Loucy (cell line): ENCODE results near the gene ARHGEF17.

Source experiments
- H2AFZ ChIP-seq: fragments of 200-600 bp; sonication (generic); 2 replicates; pipeline ENCODE4 v1.6.0; 2016; ENCODE audit warnings: antibody characterized with exemption, mild to moderate bottlenecking, low read length, moderate library complexity
- H3F3A ChIP-seq: fragments of 200-600 bp; 2 replicates; pipeline ENCODE4 v1.6.0; 2016; ENCODE audit warnings: antibody characterized with exemption, low read depth, mild to moderate bottlenecking
- H3K27me3 ChIP-seq: fragments of 200-600 bp; sonication (generic); 2 replicates; pipeline ENCODE4 v1.6.1; 2014; ENCODE audit warnings: low read length, mild to moderate bottlenecking; ENCODE audit not compliant: insufficient read depth, poor library complexity, severe bottlenecking
- H3K36me3 ChIP-seq: fragments of 200-600 bp; sonication (generic); 2 replicates; pipeline ENCODE4 v1.6.1; 2016; ENCODE audit warnings: low read length; ENCODE audit not compliant: insufficient read depth
- H3K4me1 ChIP-seq: fragments of 200-600 bp; sonication (generic); 2 replicates; pipeline ENCODE4 v1.5.1; 2014; ENCODE audit warnings: low read length, mild to moderate bottlenecking; ENCODE audit not compliant: insufficient read depth, poor library complexity, severe bottlenecking
- H3K4me2 ChIP-seq: fragments of 200-600 bp; sonication (generic); 2 replicates; pipeline ENCODE4 v1.6.0; 2014; ENCODE audit warnings: antibody characterized with exemption, low read length, low read depth, mild to moderate bottlenecking; ENCODE audit not compliant: poor library complexity, severe bottlenecking
- H3K4me3 ChIP-seq: fragments of 200-600 bp; sonication (generic); 2 replicates; pipeline ENCODE4 v1.5.1; 2014; ENCODE audit warnings: low read length, mild to moderate bottlenecking, mixed read lengths; ENCODE audit not compliant: poor library complexity, severe bottlenecking
- H3K79me2 ChIP-seq: fragments of 200-600 bp; sonication (generic); 2 replicates; pipeline ENCODE4 v1.6.1; 2014; ENCODE audit warnings: low read length; ENCODE audit not compliant: insufficient read depth
- H3K9ac ChIP-seq: fragments of 200-600 bp; sonication (generic); 2 replicates; pipeline ENCODE4 v1.6.0; 2014; ENCODE audit warnings: mild to moderate bottlenecking, low read depth, low read length, moderate library complexity; ENCODE audit not compliant: poor library complexity, severe bottlenecking
- H3K9me2 ChIP-seq: fragments of 200-600 bp; sonication (generic); replicated peaks from 2 replicates; pipeline ENCODE4 v1.6.1; 2016; ENCODE audit warnings: low read depth, low read length, mixed read lengths
- H3K9me3 ChIP-seq: fragments of 200-600 bp; sonication (generic); 2 replicates; pipeline ENCODE4 v1.6.1; 2014; ENCODE audit warnings: mild to moderate bottlenecking, antibody characterized with exemption, low read length, low read depth; ENCODE audit not compliant: insufficient read depth
- H4K20me1 ChIP-seq: fragments of 200-600 bp; sonication (generic); 2 replicates; pipeline ENCODE4 v1.6.0; 2014; ENCODE audit warnings: antibody characterized with exemption, low read length, mild to moderate bottlenecking; ENCODE audit not compliant: insufficient read depth, poor library complexity, severe bottlenecking
- CTCF ChIP-seq: fragments of 200-600 bp; sonication (generic); conservative IDR thresholded peaks from 2 replicates; pipeline ENCODE4 v1.5.1; 2014; ENCODE audit warnings: mild to moderate bottlenecking, antibody characterized with exemption, low read length
- EZH2phosphoT487 ChIP-seq: fragments of 200-600 bp; IDR thresholded peaks from 2 replicates; pipeline ENCODE4 v1.6.1; 2018; ENCODE audit warnings: antibody characterized with exemption, mild to moderate bottlenecking, moderate library complexity, borderline replicate concordance

ARHGEF17 gene

GRCh38 chr11:73314117-73314961 is 6.3 kb downstream of the ARHGEF17 start:
- H3K36me3 ChIP-seq = no peaks in the 10 kb centered on the region
- H3K27me3 ChIP-seq = no peaks in the 10 kb centered on the region
- no peaks in the 10 kb centered on the region for H3K9me3 ChIP-seq
- peak overlapping the region; percentile 39 for H3K4me3 ChIP-seq
- H2AFZ ChIP-seq = no peak overlapping the region
- H3K4me1 ChIP-seq = peaks cover 65% of the 10 kb centered on the region
- no peak for TF ChIP-seq CTCF
- TF ChIP-seq EZH2phosphoT487 = no peak
- peaks cover 10% of the 10 kb centered on the region; the same call in 1 of the 2 replicates for H3K79me2 ChIP-seq
- peak overlapping the region; percentile 70 for H3K9ac ChIP-seq
- H3K4me2 ChIP-seq = peak overlapping the region; percentile 68
- H4K20me1 ChIP-seq = no peaks in the 10 kb centered on the region
- H3K9me2 ChIP-seq = no peaks in the 10 kb centered on the region
- H3F3A ChIP-seq = 0 out of 2 replicates have a peak, but pooled peaks cover 8% of the 10 kb centered on the region

GRCh38 chr11:73315293-73316020 is 7.4 kb downstream of the ARHGEF17 start:
- H3K4me2 ChIP-seq = peak overlapping the region; percentile 68
- H3K9me2 ChIP-seq = no peaks in the 10 kb centered on the region
- peaks cover 65% of the 10 kb centered on the region for H3K4me1 ChIP-seq
- H3K9me3 ChIP-seq = no peaks in the 10 kb centered on the region
- H4K20me1 ChIP-seq = no peaks in the 10 kb centered on the region
- no peaks in the 10 kb centered on the region for H3K27me3 ChIP-seq
- H2AFZ ChIP-seq = no peak overlapping the region
- TF ChIP-seq EZH2phosphoT487 (no peak), CTCF (no peak)
- peak overlapping the region; percentile 70 for H3K9ac ChIP-seq
- H3K36me3 ChIP-seq = no peaks in the 10 kb centered on the region
- peaks cover 10% of the 10 kb centered on the region; the same call in 1 of the 2 replicates for H3K79me2 ChIP-seq
- H3F3A ChIP-seq = 0 out of 2 replicates have a peak, but pooled peaks cover 8% of the 10 kb centered on the region
- H3K4me3 ChIP-seq = peak overlapping the region; percentile 39

DNA sequence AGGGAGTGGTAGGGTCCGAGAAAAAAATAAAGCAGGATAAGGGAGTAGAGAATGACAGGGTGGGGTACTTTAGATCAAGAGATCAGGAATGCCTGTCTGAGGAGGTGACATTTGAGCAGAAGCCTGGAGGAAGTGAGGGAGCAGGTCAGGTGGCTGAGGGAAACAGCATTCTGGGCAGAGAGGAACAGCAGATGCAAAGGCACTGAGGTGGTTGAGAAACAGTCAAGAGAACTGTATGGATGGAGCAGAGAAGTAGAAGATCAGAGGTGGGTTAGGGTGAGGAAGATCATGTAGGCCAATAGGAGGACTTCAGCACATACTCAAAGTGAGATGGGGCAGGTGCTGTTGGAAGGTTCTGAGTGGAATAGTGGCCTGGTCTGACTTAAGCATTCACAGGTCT is 8.3 kb downstream of the ARHGEF17 start:
- peak overlapping the region; percentile 70 for H3K9ac ChIP-seq
- no peaks in the 10 kb centered on the region for H3K9me3 ChIP-seq
- H3K4me2 ChIP-seq = peak overlapping the region; percentile 21

More for the DNA sequence above, 8.3 kb downstream of the ARHGEF17 start:
- Histone ChIP-seq H3K4me1 (peaks cover 73% of the 10 kb centered on the region), H3K9me2 (no peaks in the 10 kb centered on the region), H2AFZ (no peak overlapping the region), H3K79me2 (peaks cover 12% of the 10 kb centered on the region; the same call in 1 of the 2 replicates), H3K4me3 (no peak overlapping the region), H3F3A (0 out of 2 replicates have a peak, but pooled peaks cover 8% of the 10 kb centered on the region), H3K36me3 (no peaks in the 10 kb centered on the region), H4K20me1 (no peaks in the 10 kb centered on the region), H3K27me3 (no peaks in the 10 kb centered on the region)
- TF ChIP-seq EZH2phosphoT487 (no peak), CTCF (no peak)
